NCI-H2029 (cell line): ENCODE data around the gene GALNT3.

ENCODE experiments used
- DNase-seq: peaks from one replicate; lab custom pipeline; 2025; lab: John Stamatoyannopoulos, UW

GALNT3 gene

DNA sequence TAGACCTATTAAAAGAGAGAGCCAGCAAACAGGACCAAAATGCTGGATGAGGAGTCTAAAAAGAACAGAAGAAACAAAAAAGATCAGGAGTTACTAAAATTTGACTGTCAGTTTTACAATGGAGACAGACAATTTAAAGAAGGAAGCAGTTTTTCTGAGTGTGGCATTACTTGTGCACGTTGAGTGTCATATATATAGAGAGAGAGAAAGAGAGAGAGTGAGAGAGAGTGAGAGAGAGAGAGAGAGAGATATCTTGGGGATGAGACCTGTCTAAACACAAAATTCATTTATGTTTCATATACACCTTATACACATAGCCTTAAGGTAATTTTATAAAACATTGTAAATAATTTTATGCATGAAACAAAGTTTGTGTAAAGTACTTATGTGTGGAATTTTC lies 2.1 kb upstream of the GALNT3 start:
- no peak for DNase-seq

DNA sequence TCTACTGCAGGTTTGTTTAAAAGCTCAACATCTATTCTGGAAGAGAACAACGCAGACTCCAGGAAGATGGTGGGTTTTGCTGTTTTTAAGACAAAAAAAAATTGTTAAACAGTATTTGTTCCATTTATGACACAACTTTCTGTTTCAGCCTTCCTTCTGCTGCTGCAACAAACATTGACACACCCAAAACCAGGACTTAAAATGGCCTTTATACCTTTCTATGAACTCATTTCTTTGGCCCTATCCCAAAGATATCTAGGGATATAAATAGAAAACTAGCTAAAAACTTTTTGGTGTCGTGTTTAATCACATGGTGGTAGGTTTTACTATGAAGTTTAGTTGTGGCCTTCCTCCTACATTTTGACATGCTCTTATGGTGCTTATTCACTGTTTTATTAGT lies 964 bp upstream of the GALNT3 start:
- DNase-seq: no peak

DNA sequence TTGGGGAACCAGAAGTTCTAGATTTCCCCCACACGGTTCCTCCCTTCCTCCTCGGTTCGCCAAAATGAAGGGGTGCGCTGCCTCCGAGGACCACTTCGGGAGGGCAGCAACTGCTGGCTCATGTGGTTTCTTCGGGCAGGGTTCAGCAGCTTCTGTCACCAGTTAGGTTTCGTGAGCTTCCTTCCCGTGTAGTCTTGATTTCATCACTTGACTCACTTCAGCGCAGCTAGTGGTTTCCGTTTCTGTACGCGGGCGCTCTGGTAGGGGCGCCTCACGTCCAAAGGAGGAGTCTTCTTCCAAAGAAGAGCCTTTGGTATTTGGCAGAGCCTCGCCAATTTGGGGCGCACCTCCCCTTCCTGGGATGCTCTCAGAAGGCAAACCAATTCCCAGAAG lies 485 bp upstream of the GALNT3 start:
- peak; percentile 21 for DNase-seq

DNA sequence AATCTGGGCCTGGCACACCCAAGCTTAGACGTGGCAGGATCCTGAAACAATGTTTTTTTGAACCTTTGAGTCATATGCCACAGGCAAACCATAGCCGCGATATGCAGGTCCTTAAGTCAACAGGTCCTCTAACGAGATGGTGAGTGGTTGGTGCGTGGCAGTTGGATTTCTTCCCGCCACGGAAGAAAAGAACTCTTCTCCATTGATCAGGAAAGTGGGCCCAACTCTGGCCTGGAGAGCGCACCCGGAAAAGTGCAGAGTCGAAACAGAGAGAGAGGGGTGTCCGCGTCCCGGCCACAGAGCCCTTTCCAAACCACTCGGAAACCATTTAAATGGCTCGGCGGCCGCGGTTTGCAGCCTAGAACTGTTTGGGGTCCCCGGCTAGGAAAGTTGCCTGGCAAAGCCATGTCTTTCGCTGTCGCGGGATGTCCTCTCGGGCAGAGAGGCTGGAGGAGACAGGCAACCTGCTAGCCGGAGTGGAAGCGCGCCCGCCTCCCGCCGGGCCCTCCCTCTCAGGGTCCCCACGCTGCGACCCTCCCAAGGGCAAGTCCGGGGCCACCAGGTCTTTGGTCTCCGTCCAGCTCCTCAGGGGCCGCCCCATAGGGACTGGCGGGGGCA lies 777 bp downstream of the GALNT3 start:
- no peak for DNase-seq

DNA sequence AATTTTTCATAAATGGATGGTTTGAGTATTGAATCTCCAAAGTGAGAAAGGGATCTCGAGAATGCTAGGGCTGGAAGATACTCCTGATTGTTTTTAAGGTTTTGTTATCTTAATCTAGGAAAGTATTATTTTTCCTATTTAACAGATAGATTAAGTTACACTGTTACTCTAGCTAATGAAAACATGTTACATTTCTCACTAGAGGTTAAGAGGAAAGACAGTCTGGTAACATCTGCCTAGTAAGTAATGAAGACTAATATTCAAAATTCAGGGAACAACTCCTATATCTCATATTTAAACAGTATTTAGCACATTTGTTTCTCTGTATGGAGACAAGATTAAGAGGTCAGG lies 2.0 kb downstream of the GALNT3 start:
- no peak for DNase-seq

DNA sequence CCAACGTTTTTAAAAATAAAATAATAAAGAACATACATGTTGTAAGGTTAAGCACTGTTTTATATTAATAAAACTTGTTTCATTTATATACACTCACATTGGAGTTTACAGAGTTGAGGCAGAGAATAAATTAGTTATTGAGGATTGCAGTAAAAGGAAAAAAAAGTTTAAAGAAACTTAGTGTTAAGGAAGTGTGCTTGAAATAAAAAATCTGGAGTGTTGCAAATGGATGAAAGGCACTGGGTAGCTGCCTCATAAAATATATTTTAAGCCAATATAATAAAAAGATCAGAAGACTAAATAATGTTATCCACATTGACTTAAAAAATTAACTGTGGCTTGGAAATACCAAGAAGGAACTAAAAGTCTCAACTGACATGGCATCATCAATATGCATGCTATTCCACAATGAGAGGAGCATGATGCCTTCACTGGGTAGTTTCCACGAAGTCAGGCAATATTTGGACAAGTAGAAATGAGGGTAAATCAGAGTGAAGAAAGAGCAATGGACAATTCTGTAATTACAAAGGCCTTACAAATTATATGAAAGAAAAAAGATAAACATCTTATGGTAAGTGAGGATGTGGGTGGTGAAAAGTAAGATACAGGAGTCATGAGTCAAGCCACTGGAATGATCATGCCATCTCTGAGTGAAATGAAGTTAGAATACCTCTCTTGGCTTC lies 2.5 kb downstream of the GALNT3 start:
- no peak for DNase-seq

DNA sequence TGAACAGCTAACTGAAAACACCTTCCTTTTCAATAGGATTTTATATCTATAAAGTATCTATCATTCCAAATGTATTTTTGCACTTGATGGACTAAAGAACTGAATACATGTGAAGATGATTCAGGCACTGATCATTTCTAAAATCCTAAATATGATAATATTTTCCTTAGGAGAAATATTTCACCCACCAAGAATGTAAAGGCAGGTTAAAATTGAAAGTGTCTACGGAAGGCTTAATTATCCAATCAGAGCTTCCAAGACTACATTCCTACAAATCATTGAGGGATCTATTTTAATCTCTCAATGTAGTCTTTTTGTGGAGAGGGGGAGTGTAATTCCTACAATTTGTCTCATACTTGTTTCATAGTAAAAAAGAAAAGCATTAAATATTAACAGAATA lies 3.6 kb downstream of the GALNT3 start:
- no peak for DNase-seq

DNA sequence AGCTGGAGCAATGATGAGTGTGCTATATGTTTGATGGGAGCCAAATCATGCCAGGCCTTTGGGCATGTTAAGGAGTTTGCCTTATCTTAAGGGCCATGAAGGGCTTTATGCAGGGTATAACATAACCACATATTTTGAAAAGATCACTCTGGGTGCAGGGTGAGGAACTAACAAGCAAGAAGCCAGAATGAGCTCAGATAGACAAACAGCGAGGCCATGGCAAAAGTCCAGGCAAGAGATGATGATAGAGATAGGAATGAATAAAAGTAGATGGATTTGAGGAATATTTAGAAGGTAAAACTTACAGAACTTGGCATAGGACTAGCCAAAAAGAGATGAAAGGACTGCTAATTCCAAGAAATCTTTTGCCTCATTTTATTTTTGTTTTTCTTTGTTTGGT lies 6.7 kb downstream of the GALNT3 start:
- DNase-seq: no peak

DNA sequence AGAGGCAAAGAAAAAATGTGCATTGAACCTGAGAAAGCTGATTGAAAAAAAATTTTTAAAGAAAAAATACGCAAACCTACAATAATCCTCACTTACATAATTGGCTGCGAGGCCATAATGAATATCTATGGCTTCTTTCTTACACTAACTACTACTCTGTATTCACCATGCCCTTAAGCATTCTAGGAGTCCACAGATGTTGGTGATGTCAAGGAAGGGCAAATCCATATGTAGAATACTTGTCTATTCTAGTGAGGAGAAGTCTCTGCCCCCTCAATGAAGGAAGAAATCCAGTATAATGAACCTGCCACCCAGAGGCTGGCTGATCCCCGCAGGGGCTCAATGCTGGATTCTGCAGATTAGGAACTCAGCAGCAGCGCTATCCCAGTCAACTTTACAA lies 14.3 kb downstream of the GALNT3 start:
- DNase-seq: no peak

DNA sequence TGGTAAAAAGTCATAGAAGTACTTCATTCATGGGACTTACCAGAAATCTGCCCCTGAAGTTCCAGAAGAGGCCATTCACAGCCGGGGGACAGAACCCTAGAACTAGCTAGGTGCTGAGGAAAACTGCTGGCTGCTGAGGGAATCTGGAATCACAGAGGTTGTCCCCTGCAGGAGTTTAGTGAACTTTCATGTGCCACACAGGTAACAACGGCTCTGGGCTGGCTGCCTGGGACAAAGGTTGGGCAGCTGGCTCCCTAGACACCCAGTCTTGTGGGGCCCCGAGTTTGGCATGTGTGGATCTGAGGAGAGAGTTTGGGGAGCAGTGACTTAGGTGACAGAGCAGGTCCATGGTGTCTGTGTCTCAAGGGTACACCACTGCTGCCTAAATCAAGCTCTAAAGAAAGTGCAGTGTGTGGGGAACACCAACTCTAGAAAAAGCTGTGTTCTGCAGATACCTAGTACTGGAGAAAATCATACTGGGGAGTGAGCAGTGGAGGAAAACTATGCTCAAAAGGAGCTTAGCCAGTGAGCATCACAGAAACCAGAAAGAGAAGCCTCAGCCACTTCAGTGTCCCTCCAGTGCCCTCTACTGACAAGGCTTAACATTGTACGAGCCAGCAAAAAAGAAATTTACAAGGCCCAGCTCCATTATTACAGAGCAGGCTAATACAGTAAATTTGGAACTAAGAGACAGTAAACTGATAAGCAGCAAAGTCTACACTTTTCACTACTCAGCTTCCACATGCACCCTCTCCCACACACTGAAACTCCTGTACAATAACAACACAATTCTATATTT lies 15.2 kb downstream of the GALNT3 start:
- DNase-seq: peak; percentile 30

DNA sequence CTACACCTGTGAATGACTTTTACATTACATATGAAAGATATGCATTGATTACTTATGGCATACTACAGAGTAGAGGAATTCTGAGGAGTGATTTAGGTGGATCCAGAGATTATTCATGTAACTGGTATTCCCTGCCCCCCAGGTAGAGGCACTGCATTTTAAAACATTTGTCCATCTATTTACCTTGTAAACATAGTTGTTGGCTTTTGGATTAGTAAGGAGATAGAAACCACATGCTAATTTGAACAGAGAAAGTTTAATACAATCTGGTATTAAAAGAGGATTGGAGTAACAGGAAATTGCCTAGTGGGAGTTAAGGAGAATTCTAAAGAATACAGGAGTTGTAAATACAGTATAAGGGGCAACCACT lies 15.9 kb downstream of the GALNT3 start:
- no peak for DNase-seq

DNA sequence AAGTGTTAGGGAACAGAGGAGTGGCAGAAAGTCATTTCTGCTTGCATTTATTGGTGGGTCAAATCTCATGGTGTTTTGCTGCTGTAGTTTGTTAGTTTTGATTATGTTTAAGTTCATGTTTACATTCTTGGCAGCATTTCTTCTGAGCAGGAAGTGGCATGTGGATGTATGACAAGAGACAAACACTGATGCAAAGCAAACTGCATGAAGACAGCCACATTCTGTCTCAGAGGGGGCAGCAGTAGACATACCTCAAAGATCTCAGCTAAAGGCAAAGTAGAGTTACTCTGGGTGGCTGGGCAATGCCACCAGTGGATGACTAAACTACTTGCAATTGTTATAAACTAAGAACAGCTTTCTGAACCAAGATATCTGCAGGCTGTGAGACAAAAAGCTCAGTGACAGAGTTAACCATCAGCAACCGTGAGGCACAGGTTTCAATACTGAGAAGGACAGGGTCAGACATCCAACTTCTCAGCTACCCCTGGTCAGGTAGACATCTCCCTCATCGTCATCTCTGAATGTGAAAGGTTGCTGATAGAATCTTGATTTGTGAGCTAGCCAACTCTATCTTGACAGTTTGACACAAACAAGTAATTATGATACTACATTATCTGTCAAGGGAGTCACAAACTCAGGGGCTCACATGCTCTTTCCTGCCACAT lies 16.4 kb downstream of the GALNT3 start:
- no peak for DNase-seq

DNA sequence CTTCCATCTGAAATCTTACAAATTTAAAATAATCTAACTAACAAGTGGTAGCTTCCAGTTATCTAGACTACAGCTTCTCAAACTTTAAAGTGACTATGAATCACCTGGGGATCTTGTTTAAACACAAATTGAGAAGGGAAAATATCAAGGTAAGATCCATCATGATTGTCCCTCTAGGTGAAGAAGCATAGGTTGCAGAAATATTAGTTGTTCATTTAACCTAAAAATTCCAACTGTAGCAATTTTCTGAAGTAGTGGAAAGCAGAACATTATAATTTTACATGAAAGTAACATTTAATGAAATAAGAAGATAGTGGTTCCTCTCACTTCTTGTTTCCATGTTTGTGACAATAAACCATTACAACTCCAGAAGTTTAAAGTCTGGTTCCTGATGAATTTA lies 17.3 kb downstream of the GALNT3 start:
- no peak for DNase-seq

DNA sequence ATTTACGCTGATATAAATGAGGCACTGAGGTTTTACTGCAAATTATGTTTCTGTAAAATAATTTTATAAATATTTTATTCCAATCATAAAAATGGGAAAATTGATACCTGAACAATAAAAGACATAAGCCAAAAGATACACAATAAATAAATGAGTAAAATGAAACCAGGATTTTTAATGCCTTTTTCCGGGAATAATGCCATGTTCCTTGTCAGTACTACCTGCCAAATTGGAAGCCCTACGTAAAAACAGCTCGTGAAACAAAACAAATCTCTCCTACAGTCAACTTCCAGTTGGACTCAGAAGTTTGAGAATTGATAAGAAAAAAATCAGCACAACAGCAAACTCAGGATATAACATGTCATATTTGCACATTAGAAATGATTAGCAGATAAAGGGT lies 18.0 kb downstream of the GALNT3 start:
- DNase-seq: peak; percentile 43

DNA sequence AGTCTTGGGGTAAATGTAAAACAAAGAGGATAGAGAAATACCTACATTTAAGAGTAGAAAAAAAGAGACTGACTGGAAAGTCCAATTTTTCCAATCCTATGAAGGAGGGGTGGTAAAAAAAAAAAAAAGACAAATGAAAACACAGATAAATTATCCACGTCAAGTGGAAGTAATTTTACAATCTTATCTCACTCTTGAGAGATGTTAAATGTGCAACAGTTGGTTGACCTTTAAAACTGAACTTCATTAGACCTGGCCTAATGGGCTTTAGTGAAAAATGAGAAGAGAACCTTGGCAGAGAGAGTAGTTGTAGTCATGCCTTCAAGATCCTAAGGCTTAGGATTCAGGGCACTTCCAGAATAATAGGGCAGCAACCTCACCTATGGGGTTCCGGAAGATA lies 20.4 kb downstream of the GALNT3 start:
- DNase-seq: no peak

DNA sequence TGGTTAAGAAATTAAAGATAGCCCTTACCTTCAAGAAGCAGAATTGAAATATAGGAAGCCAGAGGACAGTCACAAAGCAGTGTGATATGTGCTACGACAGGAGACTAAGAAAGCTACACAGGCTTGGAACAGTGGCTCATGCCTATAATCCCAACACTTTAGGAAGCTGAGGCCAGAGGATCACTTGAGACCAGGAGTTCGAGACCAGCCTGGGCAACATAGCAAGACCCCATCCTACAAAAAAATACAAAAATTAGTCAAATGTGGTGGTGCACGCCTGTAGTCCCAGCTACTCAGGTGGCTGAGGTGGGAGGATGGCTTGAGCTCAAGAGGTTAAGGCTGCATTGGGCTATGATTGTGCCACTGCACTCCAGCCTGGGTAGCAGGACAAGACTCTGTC lies 21.9 kb downstream of the GALNT3 start:
- DNase-seq: no peak

DNA sequence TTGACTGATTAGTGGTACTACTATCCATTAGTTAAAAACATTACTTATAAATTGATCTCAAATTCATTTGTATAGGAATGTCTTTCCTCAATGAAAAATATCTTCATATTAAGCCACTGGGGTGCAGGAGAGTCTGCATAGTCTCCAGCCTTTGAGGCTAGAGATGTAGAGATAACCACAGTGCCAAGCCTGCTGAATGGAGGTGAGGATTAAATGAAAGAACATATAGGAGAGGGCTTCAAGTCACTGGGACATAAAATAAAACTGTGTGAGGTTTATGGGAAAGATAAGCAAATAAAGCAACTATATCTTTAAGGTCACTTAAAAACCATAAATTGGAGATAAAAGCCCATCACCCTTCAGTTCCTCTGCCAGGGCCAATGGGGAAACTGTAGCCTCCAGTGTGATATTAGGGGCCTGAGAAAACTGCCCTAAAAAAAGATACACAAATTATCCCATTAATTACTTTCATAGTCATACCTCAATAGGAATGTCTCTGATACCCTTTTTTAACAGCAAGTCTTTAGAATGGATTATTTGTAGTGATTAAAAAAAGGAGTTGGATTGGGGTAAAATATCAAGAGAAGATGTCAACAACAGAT lies 27.6 kb downstream of the GALNT3 start:
- peak; percentile 11 for DNase-seq

DNA sequence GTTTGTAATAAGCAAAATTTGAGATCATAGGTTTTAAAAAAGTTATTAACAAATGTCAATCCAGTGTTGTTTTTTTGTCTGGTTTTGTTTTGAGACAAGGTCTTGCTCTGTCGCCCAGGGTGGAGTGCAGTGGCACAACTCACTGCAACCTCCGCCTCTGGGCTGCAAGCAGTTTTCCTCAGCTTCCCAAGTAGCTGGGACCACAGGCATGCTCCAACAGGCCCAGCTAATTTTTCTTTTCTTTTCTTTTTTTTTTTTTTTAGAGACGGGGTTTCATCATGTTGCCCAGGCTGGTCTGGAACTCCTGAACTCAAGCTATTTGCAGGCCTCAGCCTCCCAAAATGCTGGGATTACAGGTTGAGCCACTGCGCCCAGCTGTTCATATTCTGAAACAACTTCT lies 31.3 kb downstream of the GALNT3 start:
- DNase-seq: no peak

DNA sequence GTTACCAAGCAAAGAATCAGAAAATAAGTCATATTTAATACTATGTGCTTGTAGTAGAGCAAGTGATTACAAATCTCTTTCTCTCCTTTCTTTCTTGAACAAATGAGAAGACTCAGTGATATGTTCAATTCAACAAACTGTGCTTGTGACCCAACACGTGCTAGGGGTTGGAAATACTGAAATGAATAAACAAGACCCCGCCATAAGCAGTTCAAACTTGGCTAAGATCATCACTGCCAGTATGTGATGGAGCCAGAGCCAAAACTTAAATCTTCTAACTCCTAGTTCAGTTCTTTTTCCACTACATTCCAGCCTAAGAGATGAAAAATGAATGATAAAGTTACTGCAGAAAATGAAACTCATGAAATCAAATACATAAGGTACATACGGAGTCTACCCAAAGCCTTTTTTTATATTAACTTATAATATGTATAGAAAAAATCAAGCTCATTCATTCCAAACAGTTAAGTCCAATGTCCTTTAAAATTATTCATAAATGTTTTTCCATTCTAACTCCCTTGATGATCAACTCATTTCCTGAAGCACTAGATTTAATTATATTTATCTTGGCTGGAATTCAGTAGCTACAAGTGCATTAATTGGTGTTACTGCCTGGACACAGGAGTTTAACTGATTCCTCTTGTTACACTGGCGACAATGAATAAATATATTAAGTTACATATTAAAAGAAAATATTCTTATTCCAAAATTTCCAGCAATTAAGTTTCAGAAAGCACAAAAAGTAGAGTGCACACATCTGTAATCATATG lies 36.0 kb downstream of the GALNT3 start:
- DNase-seq: peak; percentile 69

DNA sequence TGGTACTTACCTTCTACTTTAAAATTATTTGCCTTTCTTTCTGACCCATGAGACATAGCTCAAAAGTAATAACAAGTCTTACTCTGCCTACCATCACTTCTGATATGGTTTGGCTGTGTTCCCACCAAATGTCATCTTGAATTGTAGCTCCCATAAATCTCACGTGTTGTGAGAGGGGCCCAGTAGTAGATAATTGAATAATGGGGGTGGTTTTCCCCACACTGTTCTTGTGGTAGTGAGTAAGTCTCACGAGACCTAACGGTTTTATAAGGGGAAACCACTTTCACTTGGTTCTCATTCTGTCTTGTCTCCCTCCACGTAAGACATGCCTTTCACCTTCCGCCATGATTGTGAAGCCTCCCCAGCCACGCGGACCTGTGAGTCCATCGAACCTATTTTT lies 47.5 kb downstream of the GALNT3 start:
- DNase-seq: no peak

DNA sequence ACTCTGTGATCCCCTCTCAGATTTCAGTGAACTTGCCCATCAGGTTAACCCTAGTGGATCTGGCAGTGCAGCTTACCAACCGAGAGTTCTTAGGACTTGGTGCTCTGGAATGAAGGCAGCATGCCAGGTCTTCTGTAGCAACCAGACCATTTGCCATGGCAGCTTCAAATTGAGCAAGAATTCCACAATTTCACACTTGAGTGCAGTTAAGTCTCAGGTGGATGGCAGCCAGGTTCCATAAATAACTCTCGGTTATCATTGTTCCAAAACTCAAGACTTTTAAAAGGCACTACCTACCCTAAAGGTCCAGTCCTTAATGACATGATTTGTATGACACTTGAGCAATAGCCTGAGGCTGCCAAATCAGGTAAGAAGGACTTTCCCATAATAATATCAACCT lies 48.1 kb downstream of the GALNT3 start:
- DNase-seq: no peak

DNA sequence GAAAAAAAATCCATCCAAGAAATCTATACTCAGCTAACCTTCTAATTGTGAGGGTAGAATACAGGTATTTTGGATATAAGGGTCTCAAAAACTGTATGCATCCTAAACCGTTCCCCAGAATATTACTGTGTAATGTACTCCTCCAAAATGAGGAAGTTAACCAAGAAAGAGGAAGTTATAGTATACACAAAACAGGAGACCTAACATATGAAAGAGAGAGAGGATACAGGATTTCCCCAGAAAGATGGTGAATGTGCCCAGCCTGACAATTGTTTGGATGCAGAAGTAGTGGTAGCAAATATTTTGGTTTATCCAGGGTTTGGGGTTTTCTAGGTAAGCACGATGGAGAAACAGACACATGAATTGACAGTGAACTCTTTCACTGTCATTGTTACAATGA lies 50.6 kb downstream of the GALNT3 start:
- DNase-seq: no peak
